ENCODE results near the gene PRKCZ. TPM values are rescaled to one million over a fixed set of nuclear protein-coding genes. Genes with fewer than 3 reads are reported as not detected.

PRKCZ gene
- total RNA-seq, 1 donor from 2014 or later: 32.6 TPM

DNA sequence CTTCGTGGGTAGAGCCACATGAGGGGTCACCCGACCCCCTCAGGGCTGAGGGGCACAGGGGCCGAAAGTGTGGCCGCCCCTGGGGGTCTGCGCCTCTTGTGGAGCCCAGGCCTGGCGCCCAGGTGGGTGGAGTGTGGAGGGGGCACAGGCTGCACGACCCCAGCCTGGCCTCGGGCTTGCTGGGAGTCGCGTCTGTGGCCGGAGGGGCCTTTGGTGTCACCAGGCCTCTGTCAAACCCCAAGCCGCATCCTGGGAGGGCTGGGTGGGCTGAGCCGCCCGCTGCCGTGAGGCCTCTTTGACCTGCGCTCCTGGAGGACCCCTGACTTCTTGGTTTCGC, 83.6 kb downstream of the PRKCZ start:
- Mint-ChIP-seq H3K4me1 (ENCODE audit: low read depth, unreplicated experiment) (peaks cover 24% of the 10 kb centered on the region), H3K36me3 (ENCODE audit: low read depth, unreplicated experiment) (peaks cover 9% of the 10 kb centered on the region), H3K27ac (ENCODE audit: unreplicated experiment) (peak overlapping the region; percentile 16), H3K27me3 (ENCODE audit: low read depth, unreplicated experiment) (peaks cover 1% of the 10 kb centered on the region), H3K9me3 (ENCODE audit: unreplicated experiment) (no peaks in the 10 kb centered on the region), H3K4me3 (ENCODE audit: unreplicated experiment) (no peak overlapping the region)
- Histone ChIP-seq H3K4me2 (ENCODE audit: low read length) (peak overlapping the region; percentile 83), H3K9me3 (ENCODE audit: insufficient read depth, low read depth, low read length) (no peaks in the 10 kb centered on the region), H3K4me3 (ENCODE audit: insufficient read depth, low read depth, low read length) (peak overlapping the region; percentile 26), H3K9ac (ENCODE audit: low read length) (peak overlapping the region; percentile 72), H4K20me1 (ENCODE audit: insufficient read depth, low read length) (no peaks in the 10 kb centered on the region), H3K27ac (ENCODE audit: low read depth, low read length) (peak overlapping the region; percentile 64), H3K4me1 (ENCODE audit: insufficient read depth, low read length) (peaks cover 26% of the 10 kb centered on the region), H3K36me3 (ENCODE audit: insufficient read depth, low read length) (no peaks in the 10 kb centered on the region), H3K79me2 (ENCODE audit: insufficient read depth, low read length) (no peaks in the 10 kb centered on the region), H2AFZ (ENCODE audit: low read depth, low read length) (peak overlapping the region; percentile 75), H3K27me3 (ENCODE audit: insufficient read depth, low read length) (no peaks in the 10 kb centered on the region)
- DNase-seq (ENCODE audit: low read depth) (no peak), FAIRE-seq (no peak)
- no peak for TF ChIP-seq CTCF (IDR thresholded peaks at IDR 0.05; ENCODE audit: insufficient read depth, low read depth, low read length)
- TF ChIP-seq EZH2 (IDR thresholded peaks at IDR 0.05; ENCODE audit: insufficient read depth, low read length): no peak

DNA sequence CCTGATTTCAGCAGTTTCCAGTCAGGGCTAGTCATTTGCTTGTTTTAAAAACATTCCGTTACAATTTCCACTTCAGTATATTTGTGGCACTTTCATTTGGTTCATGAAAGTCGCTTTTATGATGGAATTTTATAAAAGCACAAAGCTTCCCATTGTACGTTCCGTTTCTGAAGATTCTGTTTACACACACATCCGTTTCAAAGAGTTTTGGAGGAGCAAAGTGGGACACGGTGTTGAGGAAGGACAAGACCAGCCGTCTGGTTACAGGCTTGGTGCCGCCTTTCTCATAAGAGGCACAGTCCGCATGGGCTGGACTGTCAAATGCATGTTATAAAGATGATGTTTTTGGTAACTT, 84.0 kb downstream of the PRKCZ start:
- H3K9me3 ChIP-seq (ENCODE audit: insufficient read depth, low read depth, low read length): no peaks in the 10 kb centered on the region
- no peak for FAIRE-seq
- no peak overlapping the region for H3K27ac ChIP-seq (ENCODE audit: low read depth, low read length)
- Mint-ChIP-seq H3K4me1 (ENCODE audit: low read depth, unreplicated experiment) (peaks cover 21% of the 10 kb centered on the region), H3K9me3 (ENCODE audit: unreplicated experiment) (no peaks in the 10 kb centered on the region), H3K36me3 (ENCODE audit: low read depth, unreplicated experiment) (peaks cover 9% of the 10 kb centered on the region), H3K27me3 (ENCODE audit: low read depth, unreplicated experiment) (peaks cover 1% of the 10 kb centered on the region), H3K4me3 (ENCODE audit: unreplicated experiment) (no peak overlapping the region), H3K27ac (ENCODE audit: unreplicated experiment) (peak overlapping the region; percentile 16)
- DNase-seq (ENCODE audit: low read depth): no peak
- no peaks in the 10 kb centered on the region for H3K79me2 ChIP-seq (ENCODE audit: insufficient read depth, low read length)
- no peak overlapping the region for H3K9ac ChIP-seq (ENCODE audit: low read length)
- H3K4me2 ChIP-seq (ENCODE audit: low read length): no peak overlapping the region
- peaks cover 26% of the 10 kb centered on the region for H3K4me1 ChIP-seq (ENCODE audit: insufficient read depth, low read length)
- no peaks in the 10 kb centered on the region for H4K20me1 ChIP-seq (ENCODE audit: insufficient read depth, low read length)
- H3K4me3 ChIP-seq (ENCODE audit: insufficient read depth, low read depth, low read length): no peak overlapping the region
- TF ChIP-seq EZH2 (IDR thresholded peaks at IDR 0.05; ENCODE audit: insufficient read depth, low read length) (no peak), CTCF (IDR thresholded peaks at IDR 0.05; ENCODE audit: insufficient read depth, low read depth, low read length) (no peak)
- H3K36me3 ChIP-seq (ENCODE audit: insufficient read depth, low read length): no peaks in the 10 kb centered on the region
- H3K27me3 ChIP-seq (ENCODE audit: insufficient read depth, low read length): no peaks in the 10 kb centered on the region
- no peak overlapping the region for H2AFZ ChIP-seq (ENCODE audit: low read depth, low read length)

DNA sequence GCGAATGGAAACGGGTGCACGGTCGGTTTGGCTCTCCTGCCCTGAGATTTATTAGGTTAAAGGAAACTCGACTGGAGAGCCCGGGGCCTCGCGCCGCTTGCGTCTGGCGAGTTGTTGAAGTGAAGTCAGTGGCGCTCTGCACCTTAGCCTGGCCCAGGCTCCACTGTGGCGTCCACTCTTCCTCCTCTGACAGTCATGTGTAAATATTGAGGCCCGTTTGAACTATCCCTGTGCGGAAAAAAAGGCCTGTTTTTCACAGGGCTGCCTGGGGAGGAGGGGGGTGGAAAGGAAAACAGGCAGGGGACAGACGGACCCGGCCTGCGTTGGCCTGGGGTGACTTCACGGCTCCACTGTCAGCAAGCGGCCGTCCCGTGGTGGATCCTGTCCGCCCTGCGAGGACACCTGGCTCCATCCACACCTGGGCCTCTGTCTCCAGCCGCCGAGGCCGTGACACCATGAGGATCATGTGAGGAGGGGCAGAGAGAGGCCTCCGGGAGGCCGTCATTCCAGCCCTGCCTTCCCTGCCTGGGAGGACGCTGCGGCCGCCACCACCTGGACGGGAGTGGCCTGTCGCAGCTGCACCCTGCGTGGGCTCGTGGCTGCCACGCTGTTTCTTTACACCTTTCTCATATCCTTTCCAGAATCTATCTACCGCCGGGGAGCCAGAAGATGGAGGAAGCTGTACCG, 84.6 kb downstream of the PRKCZ start:
- H3K27ac ChIP-seq (ENCODE audit: low read depth, low read length): peak overlapping the region; percentile 43
- H3K4me1 Mint-ChIP-seq (ENCODE audit: low read depth, unreplicated experiment): peaks cover 22% of the 10 kb centered on the region
- H3K36me3 ChIP-seq (ENCODE audit: insufficient read depth, low read length): no peaks in the 10 kb centered on the region
- no peaks in the 10 kb centered on the region for H3K27me3 ChIP-seq (ENCODE audit: insufficient read depth, low read length)
- no peaks in the 10 kb centered on the region for H3K9me3 Mint-ChIP-seq (ENCODE audit: unreplicated experiment)
- no peaks in the 10 kb centered on the region for H3K9me3 ChIP-seq (ENCODE audit: insufficient read depth, low read depth, low read length)
- no peak for FAIRE-seq
- peak overlapping the region; percentile 60 for H3K4me2 ChIP-seq (ENCODE audit: low read length)
- H3K36me3 Mint-ChIP-seq (ENCODE audit: low read depth, unreplicated experiment): peaks cover 11% of the 10 kb centered on the region
- TF ChIP-seq EZH2 (IDR thresholded peaks at IDR 0.05; ENCODE audit: insufficient read depth, low read length) (no peak), CTCF (IDR thresholded peaks at IDR 0.05; ENCODE audit: insufficient read depth, low read depth, low read length) (no peak)
- no peak overlapping the region for H3K4me3 Mint-ChIP-seq (ENCODE audit: unreplicated experiment)
- H3K4me3 ChIP-seq (ENCODE audit: insufficient read depth, low read depth, low read length): no peak overlapping the region
- peaks cover 1% of the 10 kb centered on the region for H3K27me3 Mint-ChIP-seq (ENCODE audit: low read depth, unreplicated experiment)
- peak overlapping the region; percentile 57 for H2AFZ ChIP-seq (ENCODE audit: low read depth, low read length)
- peak overlapping the region; percentile 16 for H3K27ac Mint-ChIP-seq (ENCODE audit: unreplicated experiment)
- DNase-seq (ENCODE audit: low read depth): no peak
- H4K20me1 ChIP-seq (ENCODE audit: insufficient read depth, low read length): no peaks in the 10 kb centered on the region
- H3K4me1 ChIP-seq (ENCODE audit: insufficient read depth, low read length): peaks cover 26% of the 10 kb centered on the region
- H3K9ac ChIP-seq (ENCODE audit: low read length): peak overlapping the region; percentile 73
- no peaks in the 10 kb centered on the region for H3K79me2 ChIP-seq (ENCODE audit: insufficient read depth, low read length)

Data from astrocyte (in vitro differentiated cells and primary cell).